HG03439 (cell line): ENCODE data around the gene RNASEH2B.
A peak's percentile ranks its signal among the peaks of the same experiment; 100 is the strongest.

Experiments used
- ATAC-seq: cut with Tn5 transposase; IDR thresholded peaks from one replicate; pipeline ENCODE4 v1.9.1; 2021; ENCODE audit warnings: mild to moderate bottlenecking, moderate library complexity; ENCODE audit not compliant: unreplicated experiment

The RNASEH2B gene, protein sequence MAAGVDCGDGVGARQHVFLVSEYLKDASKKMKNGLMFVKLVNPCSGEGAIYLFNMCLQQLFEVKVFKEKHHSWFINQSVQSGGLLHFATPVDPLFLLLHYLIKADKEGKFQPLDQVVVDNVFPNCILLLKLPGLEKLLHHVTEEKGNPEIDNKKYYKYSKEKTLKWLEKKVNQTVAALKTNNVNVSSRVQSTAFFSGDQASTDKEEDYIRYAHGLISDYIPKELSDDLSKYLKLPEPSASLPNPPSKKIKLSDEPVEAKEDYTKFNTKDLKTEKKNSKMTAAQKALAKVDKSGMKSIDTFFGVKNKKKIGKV

DNA sequence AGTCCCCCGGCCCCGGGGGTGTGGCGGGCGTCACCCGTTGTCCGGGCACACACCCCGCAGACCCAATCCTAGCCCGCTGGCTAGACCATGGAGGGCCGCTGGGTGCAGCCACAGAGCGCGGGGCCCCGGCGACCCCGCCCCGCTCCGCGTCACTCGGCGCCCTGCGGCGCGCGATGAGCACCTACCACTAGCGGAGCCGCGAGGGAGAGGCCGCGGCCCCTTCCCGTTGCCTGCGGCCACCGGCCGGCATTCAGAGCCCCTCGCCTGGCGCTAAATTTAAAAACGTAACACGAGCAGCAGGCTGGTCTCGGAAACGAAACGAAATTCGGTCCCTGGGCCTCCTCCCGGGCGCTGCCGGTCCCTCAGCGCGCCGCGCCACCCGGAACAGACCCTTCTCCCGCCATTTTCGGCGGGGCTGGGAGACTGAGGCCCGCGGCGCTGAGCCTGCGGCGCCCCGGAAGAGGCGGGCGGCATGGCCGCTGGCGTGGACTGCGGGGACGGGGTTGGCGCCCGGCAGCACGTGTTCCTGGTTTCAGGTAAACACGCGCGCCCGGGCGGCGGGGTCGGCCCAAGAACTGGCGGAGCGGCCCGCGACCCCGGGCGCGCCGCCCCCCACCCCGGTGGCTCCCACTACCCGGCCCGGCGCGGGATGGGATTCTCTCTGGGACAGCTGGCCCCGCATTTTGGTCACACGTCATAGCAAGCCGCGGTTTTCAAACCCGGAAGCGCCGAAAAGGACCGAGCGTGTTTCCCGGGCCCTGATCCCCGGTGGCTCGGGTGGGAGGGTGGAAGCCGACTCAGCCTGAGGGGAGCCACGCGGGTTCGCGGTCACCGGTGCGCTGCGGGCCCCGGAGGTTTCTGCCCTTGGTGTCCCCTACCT lies at the start of gene RNASEH2B:
TSS of gene RNASEH2B (plus strand) at position 187 of the 880 bp plus-strand sequence. CDS start at position 473, 286 bp downstream.
- ATAC-seq, result peak; percentile 66

DNA sequence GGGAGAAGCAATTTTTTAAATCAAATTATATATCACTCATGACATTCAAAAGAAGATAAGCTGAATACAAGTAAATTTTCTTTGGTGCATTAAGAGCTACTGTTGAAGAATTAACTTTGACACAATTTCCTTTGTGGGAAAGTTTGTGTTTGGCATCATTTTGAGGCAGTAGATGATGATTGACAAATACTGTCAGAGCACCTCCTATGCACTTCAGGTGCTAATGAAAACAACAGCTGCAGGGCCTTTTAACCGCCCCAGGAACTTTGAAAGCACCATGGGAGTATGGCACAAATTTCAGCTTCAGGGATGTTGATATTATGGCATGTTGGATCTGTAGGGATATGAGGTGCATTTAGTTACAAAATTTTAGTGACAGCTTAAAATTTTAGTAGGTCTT lies 45.1 kb upstream of the RNASEH2B start:
- ATAC-seq, result no peak

DNA sequence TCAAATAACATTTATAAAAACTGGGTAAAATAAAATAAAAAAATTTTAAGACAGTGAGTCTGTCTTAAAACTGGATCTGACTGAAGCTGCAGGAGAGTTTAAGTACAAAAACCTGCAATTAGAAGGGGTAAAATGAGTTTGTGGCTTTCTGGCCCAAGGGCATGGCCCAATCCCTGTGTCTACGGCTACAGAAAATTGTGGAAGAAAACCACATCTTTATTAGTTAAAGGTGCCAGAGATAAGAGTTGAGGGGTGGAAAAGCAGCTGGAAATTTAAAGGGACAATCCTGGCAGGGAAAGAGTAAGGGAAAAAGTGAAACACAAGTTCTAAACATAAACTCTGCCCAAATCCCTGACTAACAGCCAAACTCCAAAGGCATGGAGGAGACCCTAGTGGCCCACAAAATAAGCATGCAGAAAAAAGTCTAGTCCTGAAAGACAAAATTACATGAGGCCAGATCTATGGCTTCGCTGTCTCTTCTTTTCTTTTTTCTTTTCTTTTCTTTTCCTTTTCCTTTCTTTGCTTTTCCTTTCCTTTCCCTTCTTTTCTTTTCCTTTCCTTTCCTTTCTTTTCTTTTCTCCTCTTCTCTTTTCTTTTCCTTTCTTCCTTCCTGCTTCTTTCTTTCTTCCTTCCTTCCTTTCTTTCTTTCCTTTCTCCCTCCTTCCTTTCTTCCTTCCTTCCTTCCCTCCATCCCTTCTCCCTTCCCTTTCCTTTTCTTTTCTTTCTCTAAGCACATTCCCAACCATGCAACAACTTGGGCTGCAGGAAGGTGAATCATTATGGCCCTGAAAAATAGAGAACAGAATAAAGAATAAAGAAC lies 42.6 kb upstream of the RNASEH2B start:
- no peak for ATAC-seq

DNA sequence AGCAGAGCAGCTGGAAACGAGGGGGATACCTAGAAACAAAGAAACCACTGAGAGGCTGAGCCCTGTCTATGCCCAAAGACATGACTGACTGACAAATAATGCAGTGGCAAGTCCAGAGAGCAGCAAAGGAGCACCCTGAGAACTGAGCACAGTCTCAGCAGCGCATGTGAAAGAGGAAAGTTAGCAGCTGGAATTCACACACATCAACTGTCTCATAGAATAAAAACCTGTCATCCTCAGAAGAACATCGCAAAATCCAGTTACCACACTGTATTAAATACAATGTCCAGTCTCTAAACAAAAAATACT lies 42.0 kb upstream of the RNASEH2B start:
- ATAC-seq, result no peak

DNA sequence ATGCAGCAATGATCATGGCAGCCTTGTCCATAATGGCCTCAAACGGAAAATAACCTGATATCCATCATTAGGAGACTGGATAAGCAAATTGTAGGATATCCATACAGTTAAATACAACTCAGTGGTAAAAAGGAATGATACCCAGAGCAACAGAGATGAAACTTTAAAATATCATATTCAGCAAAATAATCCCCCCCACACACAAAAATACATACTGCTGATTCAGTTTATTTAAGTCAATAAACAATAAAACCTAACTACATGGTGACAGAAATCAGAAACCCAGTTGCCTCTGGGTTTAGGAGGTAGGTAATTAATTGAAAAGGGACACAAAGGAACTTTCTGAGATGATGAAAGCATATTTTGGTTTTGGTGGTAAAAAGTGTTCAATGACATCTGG lies 38.2 kb upstream of the RNASEH2B start:
- no peak for ATAC-seq

DNA sequence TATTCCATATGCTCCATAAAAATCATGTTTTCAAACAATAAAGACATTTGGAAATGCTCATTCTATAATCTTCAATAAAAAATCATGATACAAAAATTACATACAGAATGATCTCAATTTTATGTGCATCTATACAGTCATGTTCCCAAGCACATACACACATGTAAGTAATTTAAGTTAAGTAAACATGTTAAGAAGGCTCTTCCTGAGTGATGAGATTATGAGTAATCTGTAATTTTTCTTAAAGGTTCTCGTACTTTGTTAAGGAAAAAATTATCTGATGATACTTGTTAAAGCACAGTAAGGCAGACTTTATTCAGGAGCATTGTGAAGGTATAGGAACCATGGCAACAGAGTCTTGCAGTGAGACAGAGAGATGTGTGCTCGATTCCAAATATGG lies 36.1 kb upstream of the RNASEH2B start:
- no peak for ATAC-seq

DNA sequence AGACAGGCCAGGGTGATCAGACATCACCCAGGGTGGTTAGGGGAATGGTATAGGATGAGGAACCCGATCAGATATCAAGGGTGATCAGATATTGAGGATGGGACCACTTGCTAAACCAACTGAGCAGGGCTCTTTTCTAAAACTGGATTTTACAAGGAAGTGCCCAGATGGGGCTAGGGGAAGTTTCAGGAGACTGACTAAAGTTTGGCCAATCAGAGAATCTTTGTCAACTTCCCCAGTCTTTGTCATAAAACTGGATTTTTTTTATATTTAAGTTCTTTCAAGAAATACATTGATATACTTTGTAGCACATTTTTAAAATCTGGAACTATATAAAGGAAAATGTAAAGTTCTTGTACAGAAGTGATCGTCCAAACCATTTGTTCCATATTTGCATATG lies 35.6 kb upstream of the RNASEH2B start:
- ATAC-seq, result no peak

DNA sequence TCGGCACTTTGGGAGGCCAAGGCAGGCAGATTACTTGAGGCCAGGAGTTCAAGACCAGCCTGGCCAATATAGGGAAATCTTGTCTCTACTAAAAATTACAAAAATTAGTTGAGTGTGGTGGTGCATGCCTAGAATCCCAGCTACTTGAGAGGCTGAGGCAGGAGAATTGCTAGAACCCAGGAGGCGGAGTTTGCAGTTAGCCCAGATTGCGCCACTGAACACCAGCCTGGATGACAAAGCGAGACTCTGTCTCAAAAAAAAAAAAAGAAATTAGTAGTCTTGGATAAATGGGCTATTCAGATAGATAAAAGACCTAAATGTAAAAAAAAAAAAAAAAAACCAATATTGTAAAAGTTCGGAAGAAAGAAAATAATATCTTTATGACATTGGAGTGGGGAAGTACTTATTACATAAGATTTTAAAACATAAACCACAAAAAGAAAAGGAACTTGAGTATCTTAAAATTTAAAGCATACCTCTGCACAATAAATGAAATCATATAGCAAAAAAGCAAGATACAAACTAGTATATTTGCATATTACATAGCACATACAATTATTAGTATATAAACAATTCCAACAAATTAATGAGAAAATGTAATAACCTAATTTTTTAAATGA lies 26.7 kb upstream of the RNASEH2B start:
- ATAC-seq, result no peak

GRCh38 chr13:50883728-50884127 lies 25.9 kb upstream of the RNASEH2B start:
- no peak for ATAC-seq

DNA sequence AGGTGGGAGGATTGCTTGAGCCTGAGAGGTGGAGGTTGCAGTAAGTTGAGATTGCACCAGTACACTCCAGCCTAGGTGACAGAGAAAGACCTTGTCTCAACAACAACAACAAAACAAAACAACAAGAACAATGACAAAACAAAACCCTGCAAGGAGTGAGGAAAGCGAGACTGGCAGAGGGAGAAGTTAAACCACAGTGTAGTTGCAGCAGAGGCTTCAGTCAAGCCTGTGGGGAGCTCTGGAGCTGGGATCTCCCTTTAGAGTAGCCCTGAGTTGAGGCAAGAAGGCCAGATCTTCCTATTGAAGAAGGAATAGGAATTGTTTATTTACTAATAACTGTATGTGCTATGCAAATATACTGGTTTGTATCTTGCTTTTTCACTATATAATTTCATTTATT lies 25.3 kb upstream of the RNASEH2B start:
- no peak for ATAC-seq

- ATAC-seq, result no peak
These were observed 22.4 kb upstream of the RNASEH2B start for GRCh38 chr13:50887151-50887550.

- no peak for ATAC-seq
These were observed 21.2 kb upstream of the RNASEH2B start for GRCh38 chr13:50888362-50888761.

DNA sequence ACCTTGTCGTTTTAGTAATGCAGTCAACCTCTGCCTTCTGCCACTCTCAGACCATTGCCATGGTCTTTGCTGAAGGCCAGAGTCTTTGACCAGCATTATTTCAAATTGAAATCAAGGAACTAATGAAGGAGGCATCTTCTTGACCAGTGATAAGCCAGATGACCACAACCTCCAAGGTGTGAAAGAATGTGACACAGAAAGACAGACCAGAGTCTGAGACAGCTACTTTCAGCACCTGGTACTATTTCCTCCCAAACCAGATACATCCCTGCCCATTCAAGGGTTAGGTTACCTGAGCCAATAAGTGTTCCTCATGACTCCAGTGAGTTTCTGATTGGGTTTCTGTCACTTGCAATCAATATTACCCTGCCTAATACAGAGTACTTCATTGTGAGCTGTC lies 20.3 kb upstream of the RNASEH2B start:
- ATAC-seq, result no peak

DNA sequence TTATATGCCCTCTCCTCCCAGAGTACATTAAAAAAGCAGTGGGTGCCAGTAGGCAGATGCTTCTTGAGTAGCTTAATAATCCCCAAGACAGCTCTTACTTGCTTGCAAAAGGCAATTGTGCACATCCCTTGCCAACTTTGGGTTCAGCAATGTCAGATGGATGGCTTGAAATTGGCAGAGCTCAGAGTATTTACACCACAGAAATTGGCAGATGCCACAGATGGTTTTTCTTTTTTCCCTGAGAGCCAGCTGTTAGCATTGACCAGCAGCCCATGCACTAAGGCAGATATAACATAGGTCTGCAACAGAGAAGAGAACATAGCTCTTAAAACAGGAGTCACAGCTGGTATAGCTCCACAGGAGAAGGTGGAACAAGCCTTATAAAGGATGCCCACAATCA lies 18.4 kb upstream of the RNASEH2B start:
- ATAC-seq, result no peak

GRCh38 chr13:50892210-50892944 lies 17.2 kb upstream of the RNASEH2B start:
- no peak for ATAC-seq

GRCh38 chr13:50893211-50893852 lies 16.3 kb upstream of the RNASEH2B start:
- peak; percentile 84 for ATAC-seq

DNA sequence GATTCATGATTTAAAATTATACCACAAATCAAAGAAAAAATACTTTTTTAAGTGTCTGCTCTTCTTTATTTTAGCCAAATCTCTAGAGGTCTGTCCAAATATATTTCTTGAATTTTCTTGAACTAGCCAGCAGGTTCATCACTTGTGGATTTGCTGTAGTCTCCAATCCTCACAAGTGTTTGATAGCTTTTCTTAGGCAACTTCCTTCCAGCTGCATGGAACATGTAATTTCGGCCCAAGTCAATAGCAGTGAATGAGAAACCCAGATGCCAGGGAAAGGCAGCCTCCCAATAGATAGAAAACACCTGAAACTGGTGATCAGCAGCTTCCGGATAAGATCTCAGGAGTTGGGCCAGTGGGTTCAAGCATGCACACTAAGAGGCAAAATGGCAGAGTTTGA lies 15.6 kb upstream of the RNASEH2B start:
- no peak for ATAC-seq

DNA sequence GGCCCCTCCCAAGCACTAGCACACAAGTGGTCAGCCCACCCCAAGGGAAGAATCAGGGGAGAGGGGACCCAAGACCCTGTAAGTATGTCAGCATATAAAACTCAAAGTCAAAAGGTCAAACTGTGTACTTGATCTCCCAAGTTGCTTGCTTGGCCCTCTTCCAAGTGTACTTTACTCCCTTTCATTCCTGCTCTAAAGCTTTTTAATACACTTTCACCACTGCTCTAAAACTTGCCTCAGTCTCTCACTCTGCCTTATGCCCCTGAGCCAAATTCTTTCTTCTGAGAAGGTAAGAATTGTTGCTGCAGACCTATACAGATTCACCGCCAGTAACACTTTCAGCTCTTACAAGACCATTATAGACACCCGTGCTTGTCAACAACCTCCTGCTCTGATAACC lies 15.1 kb upstream of the RNASEH2B start:
- no peak for ATAC-seq

DNA sequence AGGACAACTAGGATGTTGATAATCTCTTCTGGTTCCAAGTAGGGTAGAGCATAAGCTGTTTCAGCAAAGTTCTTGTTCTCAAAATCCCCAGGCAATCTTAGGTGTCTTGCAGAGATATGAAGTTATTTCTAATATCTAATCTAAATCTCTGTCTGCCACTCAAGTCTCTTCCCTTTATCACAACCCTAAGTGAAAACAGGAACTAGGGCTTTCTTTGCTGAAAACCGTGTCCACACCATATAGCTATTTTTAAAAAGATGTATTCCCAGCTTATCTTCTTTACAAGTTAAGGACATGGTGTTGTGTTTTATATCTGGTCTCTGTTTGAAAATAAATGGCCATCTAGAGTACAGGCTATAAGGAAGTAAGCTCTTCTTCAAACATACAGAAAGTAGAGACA lies 11.3 kb upstream of the RNASEH2B start:
- ATAC-seq, result no peak

DNA sequence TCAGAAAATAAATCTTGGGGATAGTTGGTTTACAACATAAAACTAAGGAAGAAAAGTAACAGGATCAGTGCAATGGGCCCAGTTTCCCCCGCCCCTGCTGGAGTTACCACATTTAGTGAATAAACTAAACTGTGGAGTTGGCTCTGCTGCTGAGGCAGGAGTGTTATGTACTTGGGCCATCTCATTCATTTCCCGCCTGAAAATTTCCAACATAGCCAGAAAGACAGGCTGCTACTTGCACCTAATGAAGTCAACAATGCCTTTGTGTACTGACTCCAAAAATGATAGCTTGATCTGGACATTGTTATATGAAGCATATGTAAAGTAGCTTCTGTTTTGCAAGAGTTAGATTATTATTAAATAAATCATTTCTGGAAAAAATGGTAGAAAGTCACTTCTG lies 7.9 kb upstream of the RNASEH2B start:
- ATAC-seq, result no peak
